ENCODE results near the gene GPI.

GPI gene

DNA sequence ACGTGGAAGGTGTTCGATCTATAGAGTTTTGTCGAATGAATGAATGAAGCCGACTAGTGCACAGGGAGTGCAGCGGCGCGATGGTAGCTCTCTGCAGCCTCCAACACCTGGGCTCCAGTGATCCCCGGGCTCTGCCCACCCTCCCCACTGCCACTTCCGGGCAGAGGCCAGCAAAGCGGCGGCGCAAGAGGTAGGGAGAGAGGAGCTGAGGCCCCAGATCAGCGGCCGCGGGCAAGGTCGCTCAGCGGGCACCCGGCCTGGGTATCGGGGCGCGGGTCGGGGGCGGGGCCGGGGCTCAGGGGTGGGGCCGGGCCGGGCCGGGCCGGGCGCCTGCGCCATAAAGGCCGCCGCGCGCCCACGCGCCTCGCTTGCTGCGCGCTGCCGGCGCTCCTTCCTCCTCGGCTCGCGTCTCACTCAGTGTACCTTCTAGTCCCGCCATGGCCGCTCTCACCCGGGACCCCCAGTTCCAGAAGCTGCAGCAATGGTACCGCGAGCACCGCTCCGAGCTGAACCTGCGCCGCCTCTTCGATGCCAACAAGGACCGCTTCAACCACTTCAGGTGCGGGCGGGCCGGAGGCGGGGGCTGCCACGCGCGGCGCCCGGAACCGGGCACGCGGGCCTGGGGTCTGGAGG lies at the start of gene GPI:
TSS of gene GPI (plus strand) at position 367 of the 633 bp plus-strand sequence. CDS start at position 438, 71 bp downstream.
- Mint-ChIP-seq H3K36me3 (ENCODE audit: low read depth) (peaks cover 37% of the 10 kb centered on the region), H3K27ac (peak within 1 kb of the TSS; percentile 92), H3K4me1 (peaks cover 46% of the 10 kb centered on the region), H3K27me3 (no peaks in the 10 kb centered on the region), H3K4me3 (peak within 1 kb of the TSS; percentile 99), H3K9me3 (no peaks in the 10 kb centered on the region)
- ATAC-seq (peak; percentile 82), DNase-seq (peak; percentile 78)

- H3K27ac Mint-ChIP-seq = no peak overlapping the region
- no peaks in the 10 kb centered on the region for H3K27me3 Mint-ChIP-seq
- no peak for DNase-seq
- ATAC-seq = no peak
- H3K9me3 Mint-ChIP-seq = no peaks in the 10 kb centered on the region
- H3K36me3 Mint-ChIP-seq (ENCODE audit: low read depth) = peaks cover 3% of the 10 kb centered on the region
- H3K4me1 Mint-ChIP-seq = peaks cover 35% of the 10 kb centered on the region
- no peak overlapping the region for H3K4me3 Mint-ChIP-seq
Observed at GRCh38 chr19:34316247-34316646, 48.7 kb upstream of the GPI start.

- Mint-ChIP-seq H3K9me3 (no peaks in the 10 kb centered on the region), H3K36me3 (ENCODE audit: low read depth) (peaks cover 3% of the 10 kb centered on the region), H3K4me3 (no peak overlapping the region), H3K27ac (no peak overlapping the region), H3K27me3 (no peaks in the 10 kb centered on the region), H3K4me1 (peaks cover 35% of the 10 kb centered on the region)
- ATAC-seq (peak; percentile 30), DNase-seq (no peak)
Observed at GRCh38 chr19:34316741-34317301, 48.2 kb upstream of the GPI start.

GRCh38 chr19:34317311-34317927 lies 47.6 kb upstream of the GPI start:
- Mint-ChIP-seq H3K27ac (no peak overlapping the region), H3K36me3 (ENCODE audit: low read depth) (peaks cover 3% of the 10 kb centered on the region), H3K9me3 (no peaks in the 10 kb centered on the region), H3K27me3 (no peaks in the 10 kb centered on the region), H3K4me3 (no peak overlapping the region), H3K4me1 (peaks cover 33% of the 10 kb centered on the region)
- ATAC-seq = peak; percentile 65
- no peak for DNase-seq

- ATAC-seq (no peak), DNase-seq (no peak)
- Mint-ChIP-seq H3K27ac (no peak overlapping the region), H3K36me3 (ENCODE audit: low read depth) (peaks cover 9% of the 10 kb centered on the region), H3K4me1 (peaks cover 33% of the 10 kb centered on the region), H3K27me3 (no peaks in the 10 kb centered on the region), H3K9me3 (no peaks in the 10 kb centered on the region), H3K4me3 (no peak overlapping the region)
Observed at GRCh38 chr19:34319230-34319585, 45.8 kb upstream of the GPI start.

- Mint-ChIP-seq H3K27ac (no peak overlapping the region), H3K27me3 (no peaks in the 10 kb centered on the region), H3K36me3 (ENCODE audit: low read depth) (peaks cover 9% of the 10 kb centered on the region), H3K9me3 (no peaks in the 10 kb centered on the region), H3K4me1 (peaks cover 33% of the 10 kb centered on the region), H3K4me3 (no peak overlapping the region)
- DNase-seq = no peak
- no peak for ATAC-seq
Observed at GRCh38 chr19:34319785-34320184, 45.2 kb upstream of the GPI start.

DNA sequence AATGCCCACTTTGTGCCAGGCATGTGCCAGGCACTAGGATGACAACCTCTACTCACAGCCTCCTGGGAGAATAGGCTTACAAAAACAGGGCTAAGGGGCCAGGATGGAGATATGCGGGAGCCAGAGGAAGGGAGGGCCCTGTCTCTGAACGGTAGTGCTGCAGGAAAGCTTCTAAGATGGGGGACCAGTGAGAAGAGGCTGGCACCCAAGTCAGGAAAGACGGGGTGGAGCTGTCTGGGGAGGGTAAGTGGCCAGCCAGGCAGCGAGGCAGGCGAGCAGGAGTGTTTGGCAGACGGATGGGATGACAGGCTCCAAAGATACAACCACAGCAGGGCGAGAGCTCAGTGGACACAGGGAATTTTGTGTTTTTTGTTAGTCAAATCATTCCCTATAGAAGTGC lies 44.7 kb upstream of the GPI start:
- Mint-ChIP-seq H3K9me3 (no peaks in the 10 kb centered on the region), H3K4me3 (no peak overlapping the region), H3K27ac (no peak overlapping the region), H3K36me3 (ENCODE audit: low read depth) (peaks cover 9% of the 10 kb centered on the region), H3K4me1 (peaks cover 28% of the 10 kb centered on the region), H3K27me3 (no peaks in the 10 kb centered on the region)
- DNase-seq (no peak), ATAC-seq (no peak)

GRCh38 chr19:34321735-34322134 lies 43.3 kb upstream of the GPI start:
- Mint-ChIP-seq H3K27me3 (no peaks in the 10 kb centered on the region), H3K4me1 (peaks cover 21% of the 10 kb centered on the region), H3K27ac (no peak overlapping the region), H3K36me3 (ENCODE audit: low read depth) (peaks cover 9% of the 10 kb centered on the region), H3K9me3 (no peaks in the 10 kb centered on the region), H3K4me3 (no peak overlapping the region)
- ATAC-seq (no peak), DNase-seq (no peak)

GRCh38 chr19:34323433-34324204 lies 41.4 kb upstream of the GPI start:
- no peak for ATAC-seq
- no peak overlapping the region for H3K4me3 Mint-ChIP-seq
- H3K27ac Mint-ChIP-seq = no peak overlapping the region
- no peak for DNase-seq
- no peaks in the 10 kb centered on the region for H3K27me3 Mint-ChIP-seq
- no peaks in the 10 kb centered on the region for H3K9me3 Mint-ChIP-seq
- H3K36me3 Mint-ChIP-seq (ENCODE audit: low read depth) = peaks cover 10% of the 10 kb centered on the region
- H3K4me1 Mint-ChIP-seq = peaks cover 3% of the 10 kb centered on the region

GRCh38 chr19:34324320-34324719 lies 40.7 kb upstream of the GPI start:
- Mint-ChIP-seq H3K27ac (no peak overlapping the region), H3K36me3 (ENCODE audit: low read depth) (peaks cover 14% of the 10 kb centered on the region), H3K4me3 (no peak overlapping the region)

DNA sequence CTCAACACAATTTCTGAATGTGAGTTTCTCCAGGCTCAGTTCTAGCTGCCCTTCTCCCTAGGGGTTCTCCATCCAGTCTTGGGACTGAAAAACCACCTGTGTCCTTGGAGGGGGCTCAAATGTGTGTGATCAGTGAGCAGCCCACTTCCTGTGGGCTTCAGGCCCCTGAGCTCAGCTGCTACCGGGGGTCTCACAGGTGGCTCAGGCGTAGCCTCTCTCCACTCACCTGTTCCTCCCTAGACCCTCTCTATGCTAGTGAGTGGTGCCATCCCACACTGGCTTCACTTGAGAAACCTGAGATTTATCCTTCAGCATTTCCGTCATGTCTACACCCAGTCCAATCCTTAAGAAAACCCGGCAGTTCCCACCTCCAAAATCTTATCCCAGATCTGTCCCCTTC lies 39.8 kb upstream of the GPI start:
- ATAC-seq (no peak), DNase-seq (no peak)
- H3K36me3 Mint-ChIP-seq (ENCODE audit: low read depth) = peaks cover 16% of the 10 kb centered on the region
- no peaks in the 10 kb centered on the region for H3K4me1 Mint-ChIP-seq
- H3K9me3 Mint-ChIP-seq = no peaks in the 10 kb centered on the region
- no peak overlapping the region for H3K4me3 Mint-ChIP-seq
- no peaks in the 10 kb centered on the region for H3K27me3 Mint-ChIP-seq
- no peak overlapping the region for H3K27ac Mint-ChIP-seq

More at GRCh38 chr19:34324320-34324719, 40.7 kb upstream of the GPI start:
- DNase-seq = no peak
- no peak for ATAC-seq
- H3K4me1 Mint-ChIP-seq = no peaks in the 10 kb centered on the region
- H3K9me3 Mint-ChIP-seq = no peaks in the 10 kb centered on the region
- H3K27me3 Mint-ChIP-seq = no peaks in the 10 kb centered on the region

GRCh38 chr19:34325981-34326787 lies 38.8 kb upstream of the GPI start:
- Mint-ChIP-seq H3K27me3 (no peaks in the 10 kb centered on the region), H3K4me1 (no peaks in the 10 kb centered on the region), H3K4me3 (no peak overlapping the region), H3K27ac (no peak overlapping the region), H3K36me3 (ENCODE audit: low read depth) (peaks cover 17% of the 10 kb centered on the region), H3K9me3 (no peaks in the 10 kb centered on the region)
- no peak for DNase-seq
- no peak for ATAC-seq

DNA sequence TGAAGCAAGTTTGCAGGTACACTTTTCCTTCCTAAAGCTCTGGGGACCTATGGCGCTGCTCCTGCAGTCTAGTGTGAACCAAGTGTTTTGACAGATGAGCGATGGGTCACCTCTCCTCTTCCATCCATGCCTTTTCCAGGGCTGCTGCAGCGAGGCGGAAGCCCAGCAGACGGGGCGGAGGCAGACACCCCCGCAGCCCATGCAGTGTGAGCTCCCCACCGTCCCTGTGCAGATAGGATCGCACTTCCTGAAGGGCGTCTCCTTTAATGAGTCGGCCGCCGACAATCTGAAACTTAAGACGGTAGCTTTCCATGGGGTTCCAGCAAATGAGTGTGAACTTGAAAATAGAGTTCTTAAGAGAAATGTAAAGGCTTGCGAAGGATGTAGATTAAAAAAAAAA lies 37.1 kb upstream of the GPI start:
- ATAC-seq (no peak), DNase-seq (no peak)
- Mint-ChIP-seq H3K27me3 (no peaks in the 10 kb centered on the region), H3K4me1 (no peaks in the 10 kb centered on the region), H3K9me3 (no peaks in the 10 kb centered on the region), H3K4me3 (no peak overlapping the region), H3K36me3 (ENCODE audit: low read depth) (peaks cover 28% of the 10 kb centered on the region), H3K27ac (no peak overlapping the region)

DNA sequence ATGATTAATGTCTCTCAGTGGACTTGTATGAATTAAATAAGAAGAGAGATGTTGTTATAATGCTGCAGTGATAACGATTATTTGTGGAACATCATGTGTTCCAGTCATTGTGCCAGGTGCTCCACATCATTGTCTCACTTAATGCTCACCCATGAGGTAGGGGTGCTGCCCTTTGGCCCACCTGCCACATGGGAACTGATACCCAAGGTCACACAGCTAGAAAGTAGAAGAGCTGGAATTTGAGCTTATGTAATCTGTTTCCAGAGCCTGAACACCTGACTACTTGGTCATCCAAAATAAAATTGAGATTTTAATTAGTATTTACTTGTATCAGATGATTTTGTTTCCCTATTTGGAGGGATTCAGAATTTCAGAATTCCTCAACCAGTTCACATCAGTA lies 36.0 kb upstream of the GPI start:
- no peaks in the 10 kb centered on the region for H3K4me1 Mint-ChIP-seq
- no peak overlapping the region for H3K27ac Mint-ChIP-seq
- peaks cover 30% of the 10 kb centered on the region for H3K36me3 Mint-ChIP-seq (ENCODE audit: low read depth)
- DNase-seq = no peak
- H3K27me3 Mint-ChIP-seq = no peaks in the 10 kb centered on the region
- H3K4me3 Mint-ChIP-seq = no peak overlapping the region
- H3K9me3 Mint-ChIP-seq = no peaks in the 10 kb centered on the region
- ATAC-seq = no peak

Data from activated naive CD8-positive, alpha-beta T cell treated with anti-CD3 and anti-CD28 coated beads, Interleukin-2, amount 50 U/mL, for 24 hours (primary cell).